ENCODE data around the gene ME1. TPM values are rescaled to one million over a fixed set of nuclear protein-coding genes. Genes with fewer than 3 reads are reported as not detected.

Gene ME1
- total and polyA plus RNA-seq, 9 of the 15 experiments (the other 6 are each of a cell fraction or from before 2014, with no cell fraction given) = 3.2 to 10.4 (median 5.5) TPM

GRCh38 chr6:83215131-83216047 lies 215.5 kb downstream of the ME1 start (continued):
- TF ChIP-seq REST (IDR thresholded peaks at IDR 0.05; ENCODE audit: borderline replicate concordance) (peak; percentile 73), REST (CRISPR knock-in tag; IDR thresholded peaks at IDR 0.05; ENCODE audit: low read depth) (no peak), RAD51 (IDR thresholded peaks at IDR 0.05; ENCODE audit: borderline replicate concordance, low read depth) (no peak), IFI16 (CRISPR knock-in tag; IDR thresholded peaks at IDR 0.05) (no peak)

All from K562 (cell line).